ENCODE data around the gene VPS50.
"Not testable (repeated sequence)": the region's sequence is repeated elsewhere in the genome, so short reads cannot be mapped to it uniquely, and the experiment has no call there.

The VPS50 gene

DNA sequence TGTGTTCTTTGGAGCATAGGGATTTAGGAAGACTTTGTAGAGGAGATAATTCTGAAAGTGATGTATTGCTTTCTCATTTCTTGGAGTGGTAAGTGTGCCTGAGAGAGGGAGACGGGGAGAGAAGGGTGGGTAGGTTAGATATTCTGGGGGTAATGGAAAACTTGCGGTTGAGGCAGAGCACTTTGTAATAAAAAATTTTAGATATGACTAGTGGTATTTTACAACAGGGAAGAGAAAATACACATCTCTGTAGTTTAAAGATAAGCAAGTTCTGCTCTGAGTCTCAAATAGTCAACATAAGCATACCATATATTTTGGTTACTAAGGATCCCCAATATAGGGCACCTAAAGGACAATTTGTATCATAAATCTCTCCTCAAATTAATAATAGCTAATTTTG, 6.6 kb downstream of the VPS50 start:
- DNase-seq (ENCODE audit: low read depth): no peak

DNA sequence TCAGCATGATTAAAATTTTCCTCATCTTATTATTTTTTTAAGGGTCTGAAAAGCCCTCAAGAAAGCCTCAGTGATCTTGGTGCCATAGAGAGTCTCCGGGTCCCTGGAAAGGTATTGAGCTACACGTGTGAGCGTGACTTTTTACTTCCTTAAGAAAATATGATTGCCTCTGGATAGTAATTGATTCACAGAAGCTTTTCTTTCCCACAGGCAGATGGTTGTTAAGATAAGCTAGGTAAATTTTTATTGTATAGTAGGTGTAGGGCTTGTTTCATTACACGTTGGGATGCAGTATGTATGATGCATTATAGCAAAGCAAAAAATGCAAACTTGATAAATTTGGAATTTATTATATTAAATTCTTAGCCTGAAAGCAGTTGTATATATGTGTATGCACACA, 7.7 kb downstream of the VPS50 start:
- DNase-seq (ENCODE audit: low read depth): no peak

DNA sequence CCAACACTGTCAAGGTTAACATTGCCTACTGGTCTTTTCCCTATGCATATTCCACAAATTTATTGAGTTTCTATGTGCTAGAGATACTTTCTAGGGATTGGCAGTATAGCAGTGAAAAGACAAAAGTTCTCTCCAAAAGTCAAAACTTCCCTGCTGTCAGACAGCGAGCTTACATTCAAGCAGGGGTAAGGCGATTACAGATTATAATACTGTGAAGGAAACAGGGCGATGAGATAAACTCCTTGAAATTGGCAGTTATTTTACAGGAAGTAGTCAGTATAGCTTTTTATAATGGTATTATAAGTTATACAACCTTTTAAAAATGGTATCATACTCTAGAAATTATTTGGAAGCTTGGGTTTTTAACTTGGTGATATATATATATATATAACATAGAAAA, 9.9 kb downstream of the VPS50 start:
- DNase-seq (ENCODE audit: low read depth): no peak

DNA sequence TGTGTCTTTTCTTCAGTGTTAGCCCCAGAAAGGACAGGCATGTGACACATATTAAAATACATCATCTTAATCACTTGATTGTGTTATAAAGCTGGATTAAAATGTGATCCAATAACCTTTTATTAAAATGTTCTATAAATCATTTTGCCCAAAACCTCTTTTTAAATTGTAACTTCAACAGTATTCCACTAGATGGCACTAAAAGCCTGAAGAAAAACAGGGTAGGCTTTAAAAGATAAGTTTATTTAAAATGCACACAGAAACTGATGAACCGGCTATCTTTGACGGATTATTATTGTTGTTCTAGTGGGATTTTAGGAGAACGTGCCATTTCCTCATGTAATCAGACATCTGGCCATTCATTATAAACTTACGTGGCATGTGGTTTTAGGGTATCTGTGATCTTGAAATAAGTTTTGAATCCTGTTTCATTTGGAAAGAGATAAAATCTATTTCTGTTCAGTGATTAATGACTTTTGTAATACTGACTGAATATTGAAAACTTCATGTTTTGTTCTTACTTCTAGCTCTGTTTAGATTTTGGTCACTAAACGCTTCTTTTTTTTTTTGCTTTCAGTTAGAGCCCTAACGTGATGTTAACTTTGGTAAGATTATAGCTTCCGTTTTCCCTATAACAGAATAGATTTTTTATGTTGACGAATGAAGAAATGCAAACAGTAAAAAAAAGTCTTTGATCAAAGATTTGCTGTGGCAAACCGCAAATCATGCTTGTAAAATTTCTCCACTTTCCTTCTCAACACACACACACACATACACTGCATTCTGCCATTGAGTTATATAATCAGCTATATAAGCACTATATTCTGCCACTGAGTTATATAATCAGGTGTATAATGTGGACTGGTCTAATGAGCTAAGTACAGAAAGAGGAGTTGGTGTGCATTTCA, 13.6 kb downstream of the VPS50 start:
- no peak for DNase-seq (ENCODE audit: low read depth)

DNA sequence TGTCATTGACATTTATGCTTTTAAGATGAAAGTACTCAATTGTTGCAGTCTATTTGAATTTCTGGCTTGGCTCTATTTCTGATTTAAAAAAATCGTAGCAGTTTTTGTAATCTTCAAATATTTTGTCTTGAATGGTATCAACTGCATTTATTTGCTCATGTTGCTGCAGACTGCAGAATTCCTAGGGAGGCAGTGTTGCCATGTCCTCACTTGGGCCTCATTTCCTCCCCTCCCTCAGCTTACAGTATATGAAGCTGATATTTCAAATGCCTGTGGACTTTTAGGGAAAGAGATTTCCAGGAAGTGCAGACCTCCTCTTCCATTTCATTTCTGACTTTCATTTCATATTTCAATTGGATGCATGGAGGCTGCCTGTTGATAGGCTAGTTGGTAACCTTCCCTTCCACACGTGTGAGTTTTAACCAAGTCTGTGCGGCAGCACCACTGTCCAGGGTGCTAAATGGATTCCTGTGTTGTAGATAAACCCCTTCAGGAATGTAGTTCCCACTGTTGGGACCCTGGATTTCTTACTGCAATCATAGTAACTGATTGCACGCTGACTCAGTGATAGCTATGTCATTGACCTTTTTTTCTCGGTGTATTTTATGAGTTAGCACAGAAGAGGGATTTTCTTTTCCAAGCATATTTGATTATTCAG, 17.5 kb downstream of the VPS50 start:
- no peak for DNase-seq (ENCODE audit: low read depth)

DNA sequence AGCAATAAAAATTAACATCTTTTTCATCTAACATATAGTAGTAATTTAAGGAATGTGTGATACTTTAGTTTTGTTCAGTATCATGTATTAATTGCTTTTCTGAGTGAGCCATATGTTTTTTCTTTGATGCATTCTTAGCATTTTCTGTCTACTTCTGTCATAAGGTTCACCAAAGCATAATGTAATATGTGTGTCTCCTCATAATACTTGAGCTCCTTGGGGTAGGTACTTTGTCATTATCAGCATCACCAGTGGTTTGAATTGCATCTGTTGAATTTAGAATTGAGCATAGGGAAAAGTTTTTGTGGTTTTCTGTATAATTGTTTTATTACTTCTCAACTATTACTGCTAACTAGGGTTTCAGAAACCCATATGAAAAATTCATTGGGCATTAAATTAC, 26.5 kb downstream of the VPS50 start:
- no peak for DNase-seq (ENCODE audit: low read depth)

DNA sequence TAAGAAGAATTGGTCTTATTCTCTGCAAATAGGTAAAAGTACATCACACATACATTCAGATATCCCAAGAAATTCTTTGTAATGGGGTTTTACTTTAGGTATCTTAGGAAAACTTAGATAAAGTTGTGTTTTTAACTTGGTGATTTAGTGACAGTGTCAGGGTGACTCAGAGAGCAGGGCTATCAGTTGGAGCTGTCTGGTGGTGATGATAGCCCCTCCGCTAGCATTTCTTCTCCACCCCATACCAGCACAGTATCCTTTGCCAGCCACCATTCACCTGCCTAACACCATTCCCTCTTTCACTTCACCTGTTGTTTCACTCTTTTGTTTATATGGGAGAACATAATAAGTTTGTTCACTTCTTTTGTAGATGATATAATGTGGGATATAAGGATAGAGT, 30.4 kb downstream of the VPS50 start:
- DNase-seq (ENCODE audit: low read depth): no peak

DNA sequence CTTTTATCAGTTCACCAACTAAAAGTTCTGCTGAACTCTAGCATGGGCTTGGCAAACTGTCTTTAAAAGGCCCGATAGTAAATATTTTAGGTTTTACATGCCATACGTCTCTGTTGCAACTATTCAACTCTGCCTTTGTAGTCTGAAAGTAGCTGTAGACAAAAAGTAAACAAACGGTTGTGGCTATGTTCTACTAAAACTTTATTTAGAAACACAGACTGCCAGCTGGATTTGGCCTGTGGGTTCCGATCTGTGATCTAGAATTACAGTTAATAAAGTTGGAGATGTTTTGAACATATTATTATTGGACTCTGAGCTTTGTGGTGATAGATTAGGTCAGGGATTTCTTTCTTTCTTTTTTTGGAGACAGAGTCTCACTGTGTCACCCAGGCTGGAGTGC, 33.1 kb downstream of the VPS50 start:
- DNase-seq (ENCODE audit: low read depth): no peak

DNA sequence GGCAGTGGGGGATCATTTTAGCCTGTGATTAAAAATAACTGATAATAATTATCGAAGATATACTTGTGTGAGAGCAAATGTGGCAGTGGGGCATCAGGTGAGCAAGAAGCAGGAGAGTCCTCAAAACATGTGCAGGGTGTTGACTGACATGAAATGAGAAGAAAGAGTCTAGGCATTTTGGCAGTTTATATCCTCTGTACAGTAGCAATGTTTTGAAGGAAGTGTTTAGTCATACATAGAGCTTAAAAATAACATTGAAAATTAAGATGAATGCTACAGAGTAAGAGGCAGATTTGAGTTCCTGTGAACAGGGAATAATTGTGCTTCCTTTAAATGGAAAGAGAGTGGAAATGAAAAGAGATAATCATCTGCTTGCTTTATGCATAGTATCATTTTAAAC, 47.4 kb downstream of the VPS50 start:
- DNase-seq (ENCODE audit: low read depth): no peak

DNA sequence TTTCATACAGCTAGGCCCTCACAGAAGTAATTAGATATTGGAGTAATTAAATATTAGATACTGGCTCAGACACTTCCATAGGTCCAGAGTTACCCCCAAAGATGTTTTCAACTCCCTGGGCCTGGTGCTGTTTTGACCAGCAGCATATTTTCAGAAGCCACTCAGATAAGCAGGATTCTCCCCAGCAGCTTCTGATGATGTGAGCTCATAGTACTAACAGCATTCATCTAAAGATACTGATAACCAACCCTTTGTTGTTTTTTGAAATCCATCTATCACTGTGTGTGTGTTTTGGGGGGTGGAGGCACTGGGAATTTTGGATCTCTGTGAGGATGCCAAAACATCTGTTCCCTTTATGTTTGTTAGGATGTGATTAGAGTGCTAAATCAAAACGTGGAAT, 52.7 kb downstream of the VPS50 start:
- no peak for DNase-seq (ENCODE audit: low read depth)

DNA sequence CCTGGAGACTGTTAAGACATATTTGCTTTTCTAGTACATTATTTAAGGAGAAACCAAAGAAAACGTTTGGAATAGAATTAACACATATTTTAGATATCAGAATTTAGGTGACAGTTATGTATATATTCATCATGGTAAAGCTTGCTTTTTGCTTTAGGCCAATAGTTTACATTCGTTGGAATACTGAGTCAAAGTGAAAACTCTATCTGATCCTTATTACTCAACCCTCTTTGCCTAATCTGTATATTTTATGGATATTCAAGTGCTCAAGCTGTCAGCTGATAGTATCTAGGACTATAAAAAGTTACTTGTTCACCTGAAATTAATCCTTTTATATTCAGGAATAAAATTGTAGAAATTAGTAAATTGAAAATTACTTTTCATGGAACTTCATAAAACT, 61.1 kb downstream of the VPS50 start:
- DNase-seq (ENCODE audit: low read depth): no peak

DNA sequence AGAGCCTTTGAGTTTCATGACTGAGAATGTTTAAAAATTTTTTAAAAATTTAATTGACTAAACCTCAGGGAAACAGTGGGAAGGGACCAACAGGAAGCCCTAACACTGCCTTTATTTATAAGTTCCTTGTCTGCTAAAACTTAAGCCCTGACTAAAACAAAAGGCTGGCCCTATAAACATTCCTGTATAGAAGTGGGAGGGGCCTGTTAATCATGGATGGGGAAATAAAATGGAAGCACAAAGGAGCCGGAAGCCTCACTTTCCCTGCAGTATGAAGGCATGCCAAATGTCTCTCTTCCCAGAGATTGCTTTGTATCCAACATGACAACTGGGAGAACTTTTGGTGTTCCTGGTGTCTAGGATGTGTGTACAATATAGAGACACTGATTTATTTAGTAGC, 66.0 kb downstream of the VPS50 start:
- no peak for DNase-seq (ENCODE audit: low read depth)

DNA sequence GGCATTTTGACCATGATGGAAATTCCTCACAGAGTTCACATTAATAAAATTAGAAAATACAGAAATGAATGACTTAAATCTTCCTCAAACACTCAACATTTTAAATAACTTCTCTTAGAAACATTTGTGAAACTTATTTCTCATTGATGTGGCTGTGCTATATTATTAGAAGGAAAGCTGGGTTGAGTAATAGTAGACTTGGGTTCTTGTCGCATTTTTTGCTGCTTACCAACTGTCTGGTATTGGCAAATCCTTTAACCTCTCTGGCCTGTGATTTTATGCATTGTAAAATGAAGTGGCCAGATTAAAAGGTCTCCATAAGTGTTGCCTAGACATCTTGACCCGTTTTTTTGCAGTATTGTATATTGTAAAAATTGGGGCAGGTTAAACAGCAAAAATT, 66.5 kb downstream of the VPS50 start:
- DNase-seq (ENCODE audit: low read depth): no peak

DNA sequence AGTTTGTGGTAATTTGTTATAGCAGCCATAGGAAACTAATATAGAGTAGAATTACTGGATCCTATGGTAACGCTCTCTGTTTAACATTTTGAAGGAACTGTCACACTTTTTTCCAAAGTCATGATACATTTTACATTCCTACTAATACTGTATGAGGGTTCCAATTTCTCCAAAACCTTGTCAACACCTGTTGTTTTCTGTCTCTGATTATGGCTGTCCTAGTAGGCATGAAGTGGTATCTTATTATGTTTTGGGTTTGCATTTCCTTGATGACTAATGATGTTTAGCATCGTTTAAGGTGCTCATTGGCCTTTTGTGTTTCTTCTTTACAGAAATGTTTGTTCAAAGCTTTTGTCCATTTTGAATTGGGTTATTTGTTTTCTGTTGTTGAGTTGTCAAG, 69.6 kb downstream of the VPS50 start:
- no peak for DNase-seq (ENCODE audit: low read depth)

DNA sequence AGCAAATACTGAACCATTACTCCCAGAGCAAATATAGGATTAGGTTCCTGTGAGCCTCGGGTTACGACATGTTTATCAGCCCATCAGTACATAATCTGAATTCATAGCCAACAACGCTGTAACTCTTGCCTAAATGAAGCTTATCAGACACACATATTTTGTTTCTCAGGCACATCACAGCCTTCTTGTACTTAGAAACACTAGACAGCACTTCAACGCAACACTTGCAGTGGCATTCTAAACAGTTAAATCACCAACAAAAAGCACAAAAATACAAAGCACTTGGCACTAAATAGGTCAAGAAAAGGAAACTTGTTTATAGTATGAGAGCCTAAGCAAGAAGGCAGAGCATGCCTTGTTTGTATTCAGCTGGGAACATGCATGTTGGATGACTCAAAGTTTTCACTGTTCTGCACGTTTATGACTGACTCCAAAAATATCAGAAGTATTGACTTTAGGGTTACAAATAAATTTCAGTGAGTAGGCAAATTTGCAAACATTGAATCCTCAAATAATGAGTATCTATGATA, 75.0 kb downstream of the VPS50 start:
- DNase-seq (ENCODE audit: low read depth): no peak

DNA sequence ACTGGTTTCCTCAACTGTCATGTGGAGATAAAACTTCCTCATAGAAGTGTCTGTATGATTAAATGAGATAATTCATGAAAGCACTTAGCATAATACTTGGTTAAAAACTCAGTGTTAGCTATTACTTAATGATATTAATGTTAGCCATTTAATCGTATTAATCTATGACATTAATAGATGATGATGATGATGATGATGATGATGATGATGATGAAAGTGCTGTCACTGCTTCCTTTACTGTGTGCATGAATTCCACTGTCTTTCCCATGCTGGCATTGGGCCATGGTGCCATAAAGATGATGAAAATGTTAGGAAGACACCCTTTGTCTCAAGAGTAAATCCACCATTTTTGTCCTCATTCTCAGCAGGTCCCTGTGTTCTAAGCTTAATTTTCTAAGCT, 75.8 kb downstream of the VPS50 start:
- DNase-seq (ENCODE audit: low read depth): no peak

DNA sequence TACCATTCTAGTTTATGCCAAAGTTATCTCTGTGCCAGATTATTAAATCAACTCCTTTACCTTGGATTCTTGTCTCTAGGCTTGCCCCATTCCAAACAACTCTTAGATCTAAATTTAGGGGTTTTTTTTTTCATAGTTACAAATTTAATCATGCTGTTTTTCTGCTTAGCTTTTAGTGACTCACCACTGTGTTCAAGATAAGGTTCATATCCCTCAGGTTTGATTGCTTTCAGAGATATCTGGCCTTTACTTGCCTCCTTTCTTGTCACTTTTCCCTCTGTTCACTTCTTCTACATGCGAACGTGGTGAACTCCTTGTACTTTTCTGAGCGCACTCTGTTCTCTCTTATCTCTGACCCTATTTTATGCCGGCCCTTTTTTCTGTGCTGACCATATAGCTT, 78.2 kb downstream of the VPS50 start:
- no peak for DNase-seq (ENCODE audit: low read depth)

DNA sequence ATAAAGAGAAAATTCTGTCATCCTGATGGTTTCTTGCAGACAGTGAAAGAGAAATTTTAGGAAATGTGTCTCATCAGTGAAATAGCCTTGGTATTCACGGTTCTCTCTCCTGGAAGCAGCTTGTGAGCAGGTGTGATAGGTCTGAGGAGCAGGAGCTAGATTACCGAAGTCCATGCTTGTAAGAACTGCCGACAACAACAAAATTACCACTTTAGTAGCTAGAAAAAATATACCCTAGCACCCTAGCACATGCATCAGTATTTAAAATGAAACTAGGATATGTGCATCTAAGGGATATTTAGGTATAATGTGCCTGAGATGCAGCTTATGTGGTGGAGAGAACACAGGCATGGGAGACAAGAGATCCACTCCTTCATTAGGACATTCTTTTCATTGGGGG, 82.3 kb downstream of the VPS50 start:
- DNase-seq (ENCODE audit: low read depth): no peak

DNA sequence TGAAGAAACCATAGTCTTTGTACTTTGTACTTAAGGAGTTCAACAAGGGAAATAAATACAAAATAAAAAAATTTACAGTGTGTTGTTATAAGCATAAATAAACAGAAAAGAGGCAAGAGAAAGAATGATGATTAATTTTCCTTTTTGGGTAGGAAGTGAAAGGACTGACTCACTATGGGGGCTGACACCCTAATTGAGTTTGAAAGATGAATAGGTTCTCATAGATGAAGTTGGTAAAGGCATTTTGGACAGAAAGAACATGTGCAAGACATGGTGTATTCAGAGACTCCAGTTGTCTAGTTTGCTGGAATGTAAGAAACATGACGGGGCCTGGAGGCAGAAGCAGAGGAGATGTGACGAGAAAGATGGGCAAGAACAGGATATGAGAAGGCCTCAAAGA, 83.7 kb downstream of the VPS50 start:
- DNase-seq (ENCODE audit: low read depth): no peak

DNA sequence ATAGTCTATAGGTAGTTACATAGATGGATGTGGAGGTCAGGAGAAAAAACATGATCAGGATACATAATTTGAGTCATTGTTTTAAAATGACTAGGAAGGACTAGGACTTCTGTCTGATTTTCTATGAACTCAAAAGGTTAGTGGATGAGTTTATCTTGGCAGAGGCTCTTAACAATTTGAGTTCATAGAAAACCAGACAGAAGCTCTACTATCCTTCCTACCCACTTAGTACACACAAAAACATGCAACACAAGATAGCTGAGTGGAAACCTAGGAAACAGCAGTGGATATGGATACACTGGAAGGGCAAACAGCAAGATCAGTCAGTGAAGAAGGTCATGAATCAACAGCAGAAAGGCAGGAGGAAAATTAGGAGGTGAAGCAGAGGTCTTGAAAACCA, 84.6 kb downstream of the VPS50 start:
- no peak for DNase-seq (ENCODE audit: low read depth)

DNA sequence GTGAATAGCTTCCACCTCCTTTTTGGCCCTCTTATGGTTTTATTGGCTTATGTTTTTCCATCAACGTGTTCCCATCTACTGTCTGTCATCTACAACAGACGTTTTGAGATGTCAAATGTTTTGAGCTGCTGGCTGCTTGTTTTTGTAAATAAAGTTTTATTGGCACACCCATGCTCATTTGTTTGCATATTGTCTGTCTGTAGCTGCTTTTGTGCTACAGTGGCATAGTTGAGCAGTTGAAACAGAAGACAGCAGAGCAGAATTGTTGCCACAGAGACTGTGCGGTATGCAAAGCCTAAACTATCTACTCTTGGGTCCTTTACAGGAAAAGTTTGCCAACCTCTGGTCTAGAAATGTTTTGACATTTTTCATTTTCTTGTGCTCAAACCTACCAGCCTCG, 88.7 kb downstream of the VPS50 start:
- DNase-seq (ENCODE audit: low read depth): no peak

DNA sequence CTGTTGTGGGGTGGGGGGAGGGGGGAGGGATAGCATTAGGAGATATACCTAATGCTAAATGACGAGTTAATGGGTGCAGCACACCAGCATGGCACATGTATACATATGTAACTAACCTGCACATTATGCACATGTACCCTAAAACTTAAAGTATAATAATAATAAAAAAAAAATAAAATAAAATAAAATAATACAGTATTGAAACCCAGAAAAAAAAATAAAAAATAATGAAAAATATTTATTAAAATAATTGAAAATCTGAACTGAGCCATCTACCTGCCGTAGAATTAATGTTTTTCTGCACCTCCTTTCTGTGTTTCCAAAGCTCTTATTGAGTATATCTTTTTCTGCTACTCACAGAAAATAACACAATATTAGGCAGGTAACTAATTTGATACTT, 94.1 kb downstream of the VPS50 start:
- DNase-seq (ENCODE audit: low read depth): not testable (repeated sequence)

DNA sequence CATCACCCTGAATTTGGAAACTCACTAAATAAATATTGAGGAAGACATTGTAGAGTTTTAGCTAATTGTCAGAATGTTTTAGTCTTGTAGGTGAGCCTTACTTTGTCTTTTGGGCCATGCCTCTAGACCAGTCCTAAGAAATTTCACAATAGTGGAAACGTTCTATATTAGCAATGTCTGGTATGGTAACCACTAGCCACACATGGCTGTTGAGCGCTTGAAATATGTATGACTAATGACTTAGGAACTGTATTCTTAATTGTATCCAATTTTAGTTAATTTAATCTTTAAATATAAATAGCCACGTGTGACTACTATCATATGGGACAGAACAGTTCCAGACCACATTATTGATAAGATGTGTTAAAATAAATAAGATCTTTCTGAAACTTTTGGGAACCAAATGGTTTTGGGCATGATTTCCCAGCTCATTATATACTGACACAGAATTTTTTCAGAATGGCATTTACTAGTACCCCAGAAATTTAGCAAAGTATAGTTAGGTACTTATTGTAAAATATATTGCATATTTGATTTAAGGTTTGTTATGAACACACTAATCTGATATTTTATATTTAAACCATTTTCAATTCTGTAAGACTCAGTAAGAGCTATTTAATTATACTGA, 95.0 kb downstream of the VPS50 start:
- DNase-seq (ENCODE audit: low read depth): no peak
